ENCODE results near the gene PRICKLE4.

DNA sequence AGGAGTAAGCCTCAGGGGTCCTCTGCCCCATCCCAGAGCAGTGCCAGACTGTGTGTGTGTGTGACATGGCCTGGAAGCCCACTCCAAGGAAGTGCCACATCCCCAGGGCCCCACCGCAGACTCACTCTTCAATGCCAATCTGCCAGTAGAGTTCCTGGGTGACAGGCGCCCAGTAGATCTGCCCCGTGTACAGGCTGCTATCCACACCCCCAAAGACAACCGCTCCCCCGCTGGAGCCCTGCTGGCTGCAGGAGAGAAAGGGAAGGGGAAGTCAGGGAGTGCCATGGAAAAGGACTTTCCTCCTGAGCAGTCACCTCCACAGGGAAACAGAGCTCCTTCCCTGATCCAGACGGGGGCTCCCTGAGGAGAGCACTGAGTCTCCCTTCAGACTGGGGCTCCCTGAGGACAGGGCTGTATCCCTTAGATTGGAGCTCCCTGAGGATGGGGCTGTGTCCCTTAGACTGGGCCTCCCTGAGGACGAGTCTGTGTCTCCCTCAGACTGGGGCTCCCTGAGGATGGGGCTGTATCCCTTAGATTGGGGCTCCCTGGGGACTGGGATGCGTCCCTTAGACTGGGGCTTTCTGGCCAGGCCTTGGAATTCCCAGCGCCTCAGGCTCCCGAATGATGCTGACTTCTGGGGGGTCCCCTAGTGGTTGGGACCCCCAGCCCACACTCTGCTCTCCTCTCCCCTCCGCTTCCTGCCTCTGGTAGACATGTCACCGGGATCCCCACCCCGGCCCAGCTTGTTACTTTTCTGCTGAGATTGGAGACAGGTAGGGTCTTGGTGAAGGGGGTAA, 40.0 kb upstream of the PRICKLE4 start:
- TF ChIP-seq POLR2A (IDR thresholded peaks at IDR 0.05; ENCODE audit: low read depth) (no peak), EP300 (IDR thresholded peaks at IDR 0.05) (no peak), POLR2AphosphoS5 (IDR thresholded peaks at IDR 0.05) (no peak)
- TF ChIP-seq, protein P1, sequence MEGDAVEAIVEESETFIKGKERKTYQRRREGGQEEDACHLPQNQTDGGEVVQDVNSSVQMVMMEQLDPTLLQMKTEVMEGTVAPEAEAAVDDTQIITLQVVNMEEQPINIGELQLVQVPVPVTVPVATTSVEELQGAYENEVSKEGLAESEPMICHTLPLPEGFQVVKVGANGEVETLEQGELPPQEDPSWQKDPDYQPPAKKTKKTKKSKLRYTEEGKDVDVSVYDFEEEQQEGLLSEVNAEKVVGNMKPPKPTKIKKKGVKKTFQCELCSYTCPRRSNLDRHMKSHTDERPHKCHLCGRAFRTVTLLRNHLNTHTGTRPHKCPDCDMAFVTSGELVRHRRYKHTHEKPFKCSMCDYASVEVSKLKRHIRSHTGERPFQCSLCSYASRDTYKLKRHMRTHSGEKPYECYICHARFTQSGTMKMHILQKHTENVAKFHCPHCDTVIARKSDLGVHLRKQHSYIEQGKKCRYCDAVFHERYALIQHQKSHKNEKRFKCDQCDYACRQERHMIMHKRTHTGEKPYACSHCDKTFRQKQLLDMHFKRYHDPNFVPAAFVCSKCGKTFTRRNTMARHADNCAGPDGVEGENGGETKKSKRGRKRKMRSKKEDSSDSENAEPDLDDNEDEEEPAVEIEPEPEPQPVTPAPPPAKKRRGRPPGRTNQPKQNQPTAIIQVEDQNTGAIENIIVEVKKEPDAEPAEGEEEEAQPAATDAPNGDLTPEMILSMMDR (IDR thresholded peaks at IDR 0.05) = no peak
